ENCODE data around the gene ADCY6.

The ADCY6 gene

GRCh38 chr12:48781750-48782456 lies 7.0 kb downstream of the ADCY6 start:
- no peak for TF ChIP-seq CTCF (IDR thresholded peaks at IDR 0.05)
- Histone ChIP-seq H3K4me1 (ENCODE audit: control insufficient read depth in 1 of 2, insufficient read depth in 1 of 2, low read depth in 1 of 2, low read length in 1 of 2) (no peaks in the 10 kb centered on the region), H3K36me3 (no peaks in the 10 kb centered on the region), H3K9me3 (no peaks in the 10 kb centered on the region), H3K27ac (no peak overlapping the region), H3K4me3 (ENCODE audit: low read depth in 1 of 2, low read length in 1 of 2) (no peak overlapping the region), H3K27me3 (peaks cover 22% of the 10 kb centered on the region)

DNA sequence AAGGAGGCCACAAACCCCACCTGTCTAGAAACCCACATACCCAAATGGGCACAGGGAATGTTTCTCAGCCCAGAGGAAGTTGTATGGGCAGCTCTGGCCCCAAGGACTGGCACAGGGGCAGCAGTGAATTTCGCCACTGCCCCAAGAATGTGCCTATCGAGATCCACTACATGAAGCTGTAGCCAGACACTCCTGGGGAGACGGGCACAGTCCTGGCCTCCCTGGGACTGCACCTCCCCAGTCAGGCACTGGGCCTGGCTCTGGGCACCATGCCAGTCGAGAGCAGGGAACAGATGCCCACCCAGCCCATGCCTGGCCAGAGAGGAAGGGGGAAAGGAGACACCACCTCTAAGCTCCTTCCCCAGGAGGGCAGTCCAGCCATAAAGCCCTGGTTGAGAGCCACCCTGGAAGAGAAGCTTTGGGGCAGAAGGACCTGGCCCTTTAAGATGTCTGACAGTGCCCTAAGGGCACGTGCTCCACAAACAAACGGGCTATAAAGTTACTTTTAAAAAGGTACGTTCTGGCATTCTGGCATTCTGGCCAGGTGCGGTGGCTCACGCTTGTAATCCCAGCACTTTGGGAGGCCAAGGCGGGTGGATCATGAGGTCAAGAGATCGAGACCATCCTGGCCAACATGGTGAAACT lies 8.4 kb downstream of the ADCY6 start:
- Histone ChIP-seq H3K9me3 (no peaks in the 10 kb centered on the region), H3K36me3 (no peaks in the 10 kb centered on the region), H3K4me3 (ENCODE audit: low read depth in 1 of 2, low read length in 1 of 2) (no peak overlapping the region), H3K27ac (no peak overlapping the region), H3K27me3 (peaks cover 8% of the 10 kb centered on the region), H3K4me1 (ENCODE audit: control insufficient read depth in 1 of 2, insufficient read depth in 1 of 2, low read depth in 1 of 2, low read length in 1 of 2) (no peaks in the 10 kb centered on the region)
- no peak for TF ChIP-seq CTCF (IDR thresholded peaks at IDR 0.05)

DNA sequence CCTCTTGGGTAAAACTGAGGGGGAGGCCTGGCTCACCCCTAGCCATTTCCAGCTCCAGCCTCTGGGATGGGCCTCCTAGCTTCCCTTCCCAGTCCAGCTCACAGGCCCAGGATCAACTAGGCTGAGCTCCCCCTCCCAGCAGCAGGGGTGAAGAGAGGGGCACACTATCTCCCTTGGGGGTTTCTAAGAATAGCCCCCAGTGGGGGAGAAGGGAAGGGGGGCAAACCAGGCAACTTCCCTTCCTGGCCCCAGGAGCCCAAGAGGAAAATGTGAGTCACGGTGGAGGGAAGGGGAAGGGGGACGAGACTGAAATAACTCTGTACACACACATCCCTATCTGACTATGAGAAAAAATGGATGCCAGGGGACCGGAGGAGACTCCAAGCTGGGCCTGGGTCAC lies 9.0 kb downstream of the ADCY6 start:
- H3K9me3 ChIP-seq: no peaks in the 10 kb centered on the region
- no peak overlapping the region for H3K4me3 ChIP-seq (ENCODE audit: low read depth in 1 of 2, low read length in 1 of 2)
- H3K4me1 ChIP-seq (ENCODE audit: control insufficient read depth in 1 of 2, insufficient read depth in 1 of 2, low read depth in 1 of 2, low read length in 1 of 2): no peaks in the 10 kb centered on the region
- no peak for TF ChIP-seq CTCF (IDR thresholded peaks at IDR 0.05)
- no peaks in the 10 kb centered on the region for H3K36me3 ChIP-seq
- no peak overlapping the region for H3K27ac ChIP-seq
- H3K27me3 ChIP-seq: peaks cover 2% of the 10 kb centered on the region

- Histone ChIP-seq H3K4me3 (ENCODE audit: low read depth in 1 of 2, low read length in 1 of 2) (no peak overlapping the region), H3K27me3 (no peaks in the 10 kb centered on the region), H3K4me1 (ENCODE audit: control insufficient read depth in 1 of 2, insufficient read depth in 1 of 2, low read depth in 1 of 2, low read length in 1 of 2) (no peaks in the 10 kb centered on the region), H3K9me3 (no peaks in the 10 kb centered on the region), H3K27ac (no peak overlapping the region), H3K36me3 (no peaks in the 10 kb centered on the region)
- no peak for TF ChIP-seq CTCF (IDR thresholded peaks at IDR 0.05)
Measured at GRCh38 chr12:48777501-48778400, 11.1 kb downstream of the ADCY6 start.

DNA sequence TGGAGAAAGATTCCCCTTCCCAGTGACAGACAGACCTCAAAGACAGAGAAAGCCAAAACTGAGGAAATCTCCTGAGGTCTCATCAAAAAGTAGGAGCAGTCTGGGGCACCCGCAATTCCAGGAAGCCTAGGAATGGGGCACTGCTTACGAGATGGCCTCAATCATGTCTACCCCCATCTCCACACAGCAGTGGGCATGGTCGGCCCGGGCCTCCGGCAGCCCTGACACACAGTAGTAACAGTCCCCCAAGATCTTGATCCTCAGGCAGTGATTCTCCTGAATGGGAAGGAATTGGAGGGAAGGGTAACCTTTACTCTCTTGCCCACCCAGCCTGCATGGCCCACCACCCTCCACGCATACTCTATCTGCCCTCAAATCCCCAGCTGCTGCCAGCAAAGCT lies 11.9 kb downstream of the ADCY6 start:
- no peaks in the 10 kb centered on the region for H3K36me3 ChIP-seq
- no peak for TF ChIP-seq CTCF (IDR thresholded peaks at IDR 0.05)
- no peaks in the 10 kb centered on the region for H3K9me3 ChIP-seq
- H3K27ac ChIP-seq: no peak overlapping the region
- H3K4me3 ChIP-seq (ENCODE audit: low read depth in 1 of 2, low read length in 1 of 2): no peak overlapping the region
- no peaks in the 10 kb centered on the region for H3K4me1 ChIP-seq (ENCODE audit: control insufficient read depth in 1 of 2, insufficient read depth in 1 of 2, low read depth in 1 of 2, low read length in 1 of 2)
- no peaks in the 10 kb centered on the region for H3K27me3 ChIP-seq

Data from neutrophil (primary cell).